ENCODE data around the gene HEG1. TPM values are rescaled to one million over a fixed set of nuclear protein-coding genes. Genes with fewer than 3 reads are reported as not detected.
"Not testable (repeated sequence)": the region's sequence is repeated elsewhere in the genome, so short reads cannot be mapped to it uniquely, and the experiment has no call there.

The HEG1 gene
- total RNA-seq, 1 experiment from 2014 or later: 23.3 TPM

GRCh38 chr3:124960698-124961097 lies 95.1 kb downstream of the HEG1 start:
- no peak overlapping the region for H3K4me3 ChIP-seq
- no peaks in the 10 kb centered on the region for H3K27me3 ChIP-seq
- H3K27ac ChIP-seq: no peak overlapping the region
- H3K9me3 ChIP-seq (replicated peaks): no peaks in the 10 kb centered on the region; the same call in 1 of the 2 replicates
- DNase-seq: peak in 1 of 2 experiments; percentile 32
- no peaks in the 10 kb centered on the region for H3K36me3 ChIP-seq
- H3K4me1 ChIP-seq: peaks cover 7% of the 10 kb centered on the region; the same call in 1 of the 2 replicates

- H3K4me3 ChIP-seq: no peak overlapping the region
- H3K36me3 ChIP-seq: no peaks in the 10 kb centered on the region
- H3K27ac ChIP-seq: no peak overlapping the region
- peaks cover 4% of the 10 kb centered on the region; the same call in 1 of the 2 replicates for H3K4me1 ChIP-seq
- no peaks in the 10 kb centered on the region for H3K27me3 ChIP-seq
- no peaks in the 10 kb centered on the region; the same call in 1 of the 2 replicates for H3K9me3 ChIP-seq (replicated peaks)
- no peak for DNase-seq
Observed at GRCh38 chr3:124960105-124960504, 95.7 kb downstream of the HEG1 start.

- not testable (repeated sequence) for H3K27ac ChIP-seq; H3K27me3 ChIP-seq; H3K9me3 ChIP-seq (replicated peaks); H3K4me1 ChIP-seq; DNase-seq; H3K4me3 ChIP-seq; H3K36me3 ChIP-seq
Observed at GRCh38 chr3:124957951-124958350, 97.8 kb downstream of the HEG1 start.

- Histone ChIP-seq H3K4me1 (no peaks in the 10 kb centered on the region), H3K36me3 (no peaks in the 10 kb centered on the region), H3K27ac (no peak overlapping the region), H3K9me3 (replicated peaks) (no peaks in the 10 kb centered on the region; the same call in 1 of the 2 replicates), H3K4me3 (no peak overlapping the region), H3K27me3 (no peaks in the 10 kb centered on the region)
- DNase-seq: no peak
Observed at GRCh38 chr3:124952282-124952855, 103.4 kb downstream of the HEG1 start.

GRCh38 chr3:124951511-124952281 lies 104.1 kb downstream of the HEG1 start:
- no peak overlapping the region for H3K27ac ChIP-seq
- H3K27me3 ChIP-seq: no peaks in the 10 kb centered on the region
- H3K36me3 ChIP-seq: no peaks in the 10 kb centered on the region
- H3K9me3 ChIP-seq (replicated peaks): no peaks in the 10 kb centered on the region; the same call in 1 of the 2 replicates
- H3K4me1 ChIP-seq: no peaks in the 10 kb centered on the region
- H3K4me3 ChIP-seq: no peak overlapping the region
- peak; percentile 10 to 12 for DNase-seq

GRCh38 chr3:124950026-124950425 lies 105.8 kb downstream of the HEG1 start:
- no peaks in the 10 kb centered on the region for H3K36me3 ChIP-seq
- no peaks in the 10 kb centered on the region for H3K4me1 ChIP-seq
- no peak overlapping the region for H3K4me3 ChIP-seq
- no peaks in the 10 kb centered on the region for H3K27me3 ChIP-seq
- DNase-seq: no peak
- no peak overlapping the region for H3K27ac ChIP-seq
- H3K9me3 ChIP-seq (replicated peaks): no peaks in the 10 kb centered on the region; the same call in 1 of the 2 replicates

- Histone ChIP-seq H3K9me3 (replicated peaks) (no peaks in the 10 kb centered on the region), H3K36me3 (no peaks in the 10 kb centered on the region), H3K4me3 (no peak overlapping the region), H3K27ac (no peak overlapping the region), H3K27me3 (0 out of 2 replicates have a peak, but pooled peaks cover 1% of the 10 kb centered on the region), H3K4me1 (no peaks in the 10 kb centered on the region)
- DNase-seq: no peak
Observed at GRCh38 chr3:124942613-124943012, 113.2 kb downstream of the HEG1 start.

GRCh38 chr3:124941771-124942170 lies 114.0 kb downstream of the HEG1 start:
- Histone ChIP-seq H3K4me3 (no peak overlapping the region), H3K27ac (no peak overlapping the region)

GRCh38 chr3:124939661-124940060 lies 116.1 kb downstream of the HEG1 start:
- H3K27ac ChIP-seq: no peak overlapping the region
- 0 out of 2 replicates have a peak, but pooled peaks cover 3% of the 10 kb centered on the region for H3K27me3 ChIP-seq
- H3K4me3 ChIP-seq: no peak overlapping the region
- no peaks in the 10 kb centered on the region; the same call in 1 of the 2 replicates for H3K9me3 ChIP-seq (replicated peaks)
- H3K36me3 ChIP-seq: no peaks in the 10 kb centered on the region
- DNase-seq: no peak
- H3K4me1 ChIP-seq: no peaks in the 10 kb centered on the region

More at GRCh38 chr3:124941771-124942170, 114.0 kb downstream of the HEG1 start:
- no peaks in the 10 kb centered on the region for H3K4me1 ChIP-seq
- DNase-seq: no peak
- H3K27me3 ChIP-seq: 0 out of 2 replicates have a peak, but pooled peaks cover 3% of the 10 kb centered on the region
- H3K9me3 ChIP-seq (replicated peaks): no peaks in the 10 kb centered on the region
- H3K36me3 ChIP-seq: no peaks in the 10 kb centered on the region

- Histone ChIP-seq H3K4me1 (no peaks in the 10 kb centered on the region), H3K27ac (no peak overlapping the region), H3K4me3 (no peak overlapping the region), H3K9me3 (replicated peaks) (no peaks in the 10 kb centered on the region; the same call in 1 of the 2 replicates), H3K27me3 (0 out of 2 replicates have a peak, but pooled peaks cover 3% of the 10 kb centered on the region), H3K36me3 (no peaks in the 10 kb centered on the region)
- DNase-seq: no peak
Observed at GRCh38 chr3:124938896-124939295, 116.9 kb downstream of the HEG1 start.

- no peak for DNase-seq
- Histone ChIP-seq H3K36me3 (no peaks in the 10 kb centered on the region), H3K4me3 (no peak overlapping the region), H3K27ac (no peak overlapping the region), H3K27me3 (0 out of 2 replicates have a peak, but pooled peaks cover 3% of the 10 kb centered on the region), H3K9me3 (replicated peaks) (no peaks in the 10 kb centered on the region; the same call in 1 of the 2 replicates), H3K4me1 (no peaks in the 10 kb centered on the region)
Observed at GRCh38 chr3:124937049-124937448, 118.7 kb downstream of the HEG1 start.

- H3K4me1 ChIP-seq: no peaks in the 10 kb centered on the region
- H3K9me3 ChIP-seq (replicated peaks): no peaks in the 10 kb centered on the region; the same call in 1 of the 2 replicates
- H3K27ac ChIP-seq: no peak overlapping the region
- no peak for DNase-seq
- no peak overlapping the region for H3K4me3 ChIP-seq
- H3K36me3 ChIP-seq: no peaks in the 10 kb centered on the region
- 0 out of 2 replicates have a peak, but pooled peaks cover 3% of the 10 kb centered on the region for H3K27me3 ChIP-seq
Observed at GRCh38 chr3:124935794-124936542, 119.8 kb downstream of the HEG1 start.

- Histone ChIP-seq H3K27me3 (0 out of 2 replicates have a peak, but pooled peaks cover 3% of the 10 kb centered on the region), H3K9me3 (replicated peaks) (no peaks in the 10 kb centered on the region; the same call in 1 of the 2 replicates), H3K36me3 (no peaks in the 10 kb centered on the region), H3K4me3 (no peak overlapping the region), H3K27ac (no peak overlapping the region), H3K4me1 (no peaks in the 10 kb centered on the region)
- DNase-seq: no peak
Observed at GRCh38 chr3:124935264-124935663, 120.5 kb downstream of the HEG1 start.

- Histone ChIP-seq H3K4me1 (no peaks in the 10 kb centered on the region), H3K9me3 (replicated peaks) (no peaks in the 10 kb centered on the region; the same call in 1 of the 2 replicates), H3K4me3 (no peak within 1 kb of the TSS), H3K27me3 (0 out of 2 replicates have a peak, but pooled peaks cover 3% of the 10 kb centered on the region), H3K27ac (no peak within 1 kb of the TSS), H3K36me3 (no peaks in the 10 kb centered on the region)
- DNase-seq: no peak
Observed at GRCh38 chr3:124934577-124934976, 121.2 kb downstream of the HEG1 start, which contains the start of gene MUC13. MUC13 (minus strand) TSS chr3:124934751; CDS start chr3:124934712, 39 bp downstream.

All from SJCRH30 (cell line).